NCI-H2227 (cell line): ENCODE data around the gene ZNF428.
"Not testable (repeated sequence)": the region's sequence is repeated elsewhere in the genome, so short reads cannot be mapped to it uniquely, and the experiment has no call there.

Source experiments
- DNase-seq: peaks from one replicate; lab custom pipeline; 2025; ENCODE audit not compliant: unreplicated experiment; lab: John Stamatoyannopoulos, UW

The ZNF428 gene, protein sequence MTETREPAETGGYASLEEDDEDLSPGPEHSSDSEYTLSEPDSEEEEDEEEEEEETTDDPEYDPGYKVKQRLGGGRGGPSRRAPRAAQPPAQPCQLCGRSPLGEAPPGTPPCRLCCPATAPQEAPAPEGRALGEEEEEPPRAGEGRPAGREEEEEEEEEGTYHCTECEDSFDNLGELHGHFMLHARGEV

DNA sequence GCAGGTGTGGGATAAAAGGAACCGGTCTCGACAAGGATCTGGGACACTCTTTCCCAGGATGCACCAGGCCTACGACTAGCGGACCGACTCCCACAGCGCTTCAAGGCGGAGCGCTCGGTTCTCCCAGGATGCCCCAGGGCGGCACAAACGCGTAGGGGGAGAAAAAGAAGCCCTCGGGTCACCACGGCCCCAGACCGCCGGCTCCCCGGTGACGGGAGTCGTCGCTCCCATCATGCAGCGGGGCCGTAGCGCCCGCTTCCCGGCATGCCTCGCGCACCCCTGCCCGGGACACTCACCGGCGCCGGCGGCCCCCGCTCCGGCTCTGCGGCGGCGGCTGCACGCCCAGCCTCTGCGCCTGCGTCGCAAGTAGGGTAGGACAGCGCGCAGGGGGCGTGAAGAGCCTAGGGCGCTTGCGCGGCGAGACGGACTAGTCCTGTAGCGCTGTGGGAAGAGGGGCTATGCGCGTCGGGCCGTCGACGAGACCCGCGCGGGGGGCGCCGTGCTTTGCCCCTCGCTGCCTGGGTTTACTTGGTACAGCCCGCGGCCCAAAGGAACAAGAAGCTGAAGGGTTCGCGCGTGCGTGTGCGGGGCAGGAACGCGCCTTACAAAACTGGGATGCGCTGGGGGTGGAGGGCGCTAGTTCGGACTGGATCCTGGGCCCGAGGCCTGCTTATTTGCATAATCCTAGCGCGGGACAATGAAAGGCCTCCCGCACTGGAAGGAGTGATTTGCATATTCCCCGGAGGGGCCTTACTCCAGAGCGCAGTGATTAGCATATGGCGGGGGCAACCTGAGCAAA lies at the start of gene ZNF428:
Gene ZNF428 (minus strand): TSS at position 368 of the 799 bp plus-strand sequence. CDS start 5,325 bp downstream, outside the sequence.
- DNase-seq = peak; percentile 92

- peak; percentile 98 for DNase-seq
Measured at GRCh38 chr19:43668406-43669109, 49.1 kb upstream of the ZNF428 start.

DNA sequence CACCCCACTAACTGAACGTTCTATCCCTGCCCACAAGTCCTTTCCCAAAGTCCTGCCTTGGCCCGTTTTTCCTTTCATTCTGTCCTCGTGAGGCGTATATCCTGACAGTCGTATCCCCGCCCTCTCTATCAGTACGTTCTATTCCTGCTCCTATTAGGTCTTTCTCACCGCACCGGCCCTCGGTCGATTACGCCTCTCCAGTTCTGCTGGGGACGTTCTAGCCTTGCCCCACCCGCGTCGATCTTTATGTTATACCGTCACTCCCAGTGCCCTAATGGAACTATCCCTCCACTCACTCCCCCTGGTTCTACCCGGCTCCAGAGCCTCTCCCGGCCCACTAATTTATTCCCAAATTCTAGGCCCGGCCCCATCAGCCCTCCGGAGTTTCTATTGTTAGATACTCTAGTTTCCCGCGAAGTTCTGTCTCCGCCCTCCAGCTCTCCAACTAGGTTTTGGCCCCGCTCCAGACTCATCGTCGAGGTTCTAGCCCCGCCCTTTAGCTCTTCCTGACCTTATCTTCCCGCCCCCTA lies 48.5 kb upstream of the ZNF428 start:
- no peak for DNase-seq

DNA sequence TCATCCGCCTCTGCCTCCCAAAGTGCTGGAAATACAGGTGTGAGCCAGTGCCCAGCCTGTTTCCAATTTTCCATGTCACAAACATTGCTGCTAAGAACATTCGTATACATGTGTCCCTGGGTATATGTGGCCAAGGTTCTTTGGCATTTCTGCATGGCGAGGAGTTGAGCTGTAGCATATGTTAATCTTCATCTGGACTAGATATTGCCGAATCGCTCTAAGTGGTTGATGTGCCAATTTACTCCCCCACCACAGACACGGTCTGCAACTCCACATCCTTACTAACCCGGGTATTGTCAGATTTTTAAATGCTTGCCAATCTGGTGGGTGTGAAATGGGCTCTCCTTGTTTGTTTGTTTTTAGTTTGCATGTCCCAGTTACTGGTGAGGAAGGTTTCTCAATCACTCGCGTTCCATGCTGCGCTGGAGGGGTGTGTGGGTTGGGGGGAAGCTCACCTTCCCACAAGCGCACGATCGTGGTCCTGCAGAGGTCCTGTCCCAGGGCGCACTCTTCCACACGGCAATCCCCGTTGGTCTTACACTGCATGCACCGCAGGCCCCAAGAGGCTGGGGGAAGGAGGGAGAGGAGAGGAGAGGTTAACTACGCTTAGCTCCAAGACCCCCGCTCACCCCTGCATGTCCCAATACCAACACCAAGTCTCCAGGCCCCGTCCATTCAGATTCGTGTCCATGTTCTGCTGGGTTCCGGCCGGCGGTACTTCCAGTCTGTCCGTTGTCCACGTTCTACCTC lies 47.9 kb upstream of the ZNF428 start:
- peak; percentile 15 for DNase-seq

GRCh38 chr19:43664018-43664417 lies 44.6 kb upstream of the ZNF428 start:
- no peak for DNase-seq

DNA sequence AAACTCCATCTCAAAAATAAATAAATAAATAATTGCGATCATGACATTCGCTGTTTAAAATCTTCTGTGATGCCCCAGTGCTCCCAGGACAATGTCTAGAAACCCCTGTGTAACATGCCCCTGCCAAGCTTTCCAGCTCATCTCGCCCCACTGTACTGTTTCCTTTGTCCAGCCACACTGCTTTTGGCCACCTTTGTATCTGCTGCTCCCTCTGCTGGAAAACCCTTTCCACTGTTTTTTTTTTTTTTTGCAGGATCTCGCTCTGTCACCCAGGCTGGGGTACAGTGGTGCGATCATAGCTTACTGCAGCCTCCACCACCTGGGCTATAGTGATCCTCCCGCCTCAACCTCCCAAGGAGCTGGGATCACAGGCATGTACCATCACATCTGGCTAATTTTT lies 43.1 kb upstream of the ZNF428 start:
- no peak for DNase-seq

DNA sequence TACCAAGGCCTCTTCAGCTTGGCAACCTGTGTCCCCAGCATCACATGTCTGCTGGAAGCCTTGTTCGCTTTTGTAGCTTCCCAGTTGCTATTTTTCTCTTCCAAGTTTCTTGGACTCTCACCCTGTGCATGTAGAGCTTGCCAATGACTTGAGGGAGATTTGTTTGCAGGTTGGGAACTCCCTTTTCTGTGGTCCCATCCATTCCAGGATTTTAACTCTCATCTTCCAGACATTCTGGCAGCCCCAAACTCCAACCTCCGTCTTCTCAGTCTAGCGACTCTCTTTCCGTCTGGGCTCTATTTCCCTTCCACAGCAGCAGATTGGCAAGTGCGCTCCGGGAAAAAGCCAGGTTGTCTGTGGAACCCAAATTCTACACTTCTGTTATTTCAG lies 41.5 kb upstream of the ZNF428 start:
- DNase-seq = no peak

- no peak for DNase-seq
Measured at GRCh38 chr19:43660301-43660970, 41.0 kb upstream of the ZNF428 start.

GRCh38 chr19:43658494-43658893 lies 39.1 kb upstream of the ZNF428 start:
- DNase-seq = no peak

DNA sequence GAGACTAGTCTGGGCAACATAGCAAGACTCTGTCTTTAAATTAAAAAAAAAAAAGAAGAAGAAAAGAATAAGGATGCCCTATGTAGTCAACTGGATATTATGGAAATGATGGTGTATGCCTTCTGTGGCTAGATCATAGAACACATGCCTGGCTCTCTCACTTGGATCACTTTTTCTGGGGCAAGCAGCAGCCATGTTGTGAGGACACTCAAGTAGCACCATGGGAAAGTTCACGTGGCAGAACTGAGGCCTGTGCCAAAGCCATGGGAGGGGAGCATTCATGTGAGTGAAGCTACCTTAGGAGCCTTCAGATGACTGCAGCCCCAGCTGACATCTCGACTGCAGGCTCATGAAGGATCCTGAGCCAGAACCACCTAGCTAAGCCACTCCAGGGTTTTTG lies 38.6 kb upstream of the ZNF428 start:
- DNase-seq = no peak

DNA sequence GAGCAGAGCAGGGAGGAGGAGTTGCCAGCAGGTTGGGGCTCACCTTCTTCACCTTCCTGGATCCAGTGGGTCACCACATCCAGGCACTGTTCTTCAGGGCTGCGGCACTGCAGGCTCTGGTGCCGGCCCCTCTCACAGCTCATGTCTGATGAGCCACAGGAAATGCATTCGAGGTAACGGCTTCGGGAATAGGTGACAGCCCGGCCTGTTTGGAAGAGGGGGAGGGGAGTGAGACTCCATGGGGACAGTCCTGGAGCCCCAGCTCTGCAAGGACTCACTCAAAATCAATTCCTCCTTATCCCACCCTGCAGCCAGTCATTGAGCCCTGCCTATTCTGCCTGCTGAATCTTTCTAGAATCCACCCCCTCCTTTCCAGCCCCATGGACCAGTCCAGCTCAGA lies 37.0 kb upstream of the ZNF428 start:
- DNase-seq = no peak

DNA sequence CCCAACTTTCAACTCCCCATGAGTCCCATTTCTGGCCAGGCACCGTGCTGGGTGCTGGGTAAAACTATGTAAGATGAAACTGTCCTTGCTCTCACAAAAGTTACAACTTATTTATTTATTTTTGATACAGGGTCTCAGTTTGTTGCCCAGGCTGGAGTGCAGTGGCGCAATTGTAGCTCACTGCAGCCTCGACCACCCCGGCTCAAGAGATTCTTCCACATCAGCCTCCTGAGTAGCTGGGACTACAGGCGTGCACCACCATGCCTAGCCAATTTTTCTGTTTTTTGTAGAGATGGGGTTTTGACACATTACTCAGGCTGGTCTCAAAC lies 33.1 kb upstream of the ZNF428 start:
- no peak for DNase-seq

- DNase-seq = peak; percentile 60
Measured at GRCh38 chr19:43651758-43652545, 32.5 kb upstream of the ZNF428 start.

GRCh38 chr19:43650276-43650675 lies 30.8 kb upstream of the ZNF428 start:
- DNase-seq = not testable (repeated sequence)

GRCh38 chr19:43649514-43649913 lies 30.1 kb upstream of the ZNF428 start:
- DNase-seq = no peak

DNA sequence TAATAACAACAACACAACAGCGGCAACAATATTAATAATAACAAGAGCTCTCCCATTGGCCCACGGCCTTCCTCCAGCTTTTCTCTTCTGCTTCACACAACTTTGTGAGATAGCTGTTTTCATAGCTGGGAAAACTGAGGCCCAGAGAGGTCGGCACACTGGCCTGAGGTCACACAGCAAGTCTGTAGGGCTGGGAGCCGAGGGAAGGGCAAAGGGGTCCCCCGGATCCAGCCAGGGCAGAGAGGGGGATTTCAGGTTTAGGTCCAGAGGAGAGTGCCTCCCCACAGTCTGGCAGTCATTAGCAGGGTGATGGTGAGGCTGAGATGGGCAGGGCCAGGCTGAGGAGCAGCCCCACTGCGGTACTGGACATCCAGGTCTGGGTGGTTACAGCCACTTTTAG lies 29.2 kb upstream of the ZNF428 start:
- DNase-seq = no peak

GRCh38 chr19:43644181-43644580 lies 24.8 kb upstream of the ZNF428 start:
- no peak for DNase-seq

DNA sequence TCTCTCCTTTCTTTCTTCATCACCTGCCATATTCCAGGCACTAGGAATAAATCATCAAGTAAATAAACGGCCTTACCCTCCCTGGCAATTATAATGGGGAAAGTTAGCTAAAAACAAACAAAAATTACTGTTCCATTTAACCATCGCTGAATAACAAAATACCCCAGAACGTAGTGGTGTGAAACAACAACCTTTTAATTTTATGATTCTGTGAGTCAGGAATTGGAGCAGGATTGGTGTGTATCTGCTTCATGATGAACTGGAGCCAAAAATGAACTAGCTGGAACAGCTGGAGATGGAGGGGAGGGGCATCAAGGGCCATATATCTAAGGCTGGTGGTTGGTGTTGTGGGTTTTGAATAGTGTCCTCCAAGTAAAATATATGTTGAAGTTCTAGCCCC lies 23.9 kb upstream of the ZNF428 start:
- no peak for DNase-seq

DNA sequence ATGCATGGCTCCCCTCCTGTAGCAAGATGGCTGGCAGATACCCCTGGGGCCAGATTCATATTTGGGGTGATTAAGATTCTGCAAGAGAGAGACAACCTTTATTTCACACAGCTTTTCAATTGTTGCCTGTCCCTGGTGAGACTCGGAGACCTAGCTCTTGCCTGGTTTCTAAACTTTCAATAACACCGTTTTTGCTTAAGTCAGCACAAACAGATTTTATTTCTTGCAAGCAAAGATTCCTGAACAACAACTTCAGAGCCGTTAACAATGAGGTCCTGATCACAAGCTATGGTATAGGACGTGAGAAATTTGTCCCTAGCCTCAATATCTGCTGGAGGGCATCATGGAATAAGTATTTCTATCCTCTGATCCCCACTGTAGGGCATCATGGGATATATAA lies 23.1 kb upstream of the ZNF428 start:
- DNase-seq = no peak

GRCh38 chr19:43641333-43641732 lies 21.9 kb upstream of the ZNF428 start:
- DNase-seq = no peak
